Activated naive CD8-positive, alpha-beta T cell treated with anti-CD3 and anti-CD28 coated beads for 36 hours (primary cell): Measurements from ENCODE around the gene NIN. TPM values are rescaled to one million over a fixed set of nuclear protein-coding genes. Genes with fewer than 3 reads are reported as not detected.

ENCODE experiments used
- DNase-seq: peaks from one replicate; pipeline ENCODE4 v3.0.0; 2021
- H3K27ac Mint-ChIP-seq: one replicate; pipeline ENCODE4 v1.8.0; 2022; ENCODE audit warnings: mild to moderate bottlenecking, moderate library complexity, mixed read lengths
- H3K27me3 Mint-ChIP-seq: one replicate; pipeline ENCODE4 v1.8.0; 2022; ENCODE audit warnings: mild to moderate bottlenecking, mixed read lengths
- H3K36me3 Mint-ChIP-seq: one replicate; pipeline ENCODE4 v1.8.0; 2021; ENCODE audit warnings: mild to moderate bottlenecking, mixed read lengths
- H3K4me1 Mint-ChIP-seq: one replicate; pipeline ENCODE4 v1.8.0; 2021; ENCODE audit warnings: mixed read lengths
- H3K4me3 Mint-ChIP-seq: one replicate; pipeline ENCODE4 v1.8.0; 2022; ENCODE audit warnings: mild to moderate bottlenecking, moderate library complexity, mixed read lengths
- H3K9me3 Mint-ChIP-seq: one replicate; pipeline ENCODE4 v1.8.0; 2022; ENCODE audit warnings: mixed read lengths
- total RNA-seq, 2 experiments: library from RNA; stranded (reverse); gene quantifications; one replicate each; pipeline ENCODE4 v1.2.3, GENCODE V29; 2021

NIN gene
- total RNA-seq, 2 experiments from 2014 or later = 66.6 to 67.9 TPM

GRCh38 chr14:50855558-50855957 is 24.6 kb upstream of the NIN start:
- Mint-ChIP-seq H3K27me3 (no peaks in the 10 kb centered on the region), H3K4me3 (no peak overlapping the region), H3K36me3 (no peaks in the 10 kb centered on the region), H3K4me1 (peaks cover 11% of the 10 kb centered on the region), H3K27ac (no peak overlapping the region), H3K9me3 (no peaks in the 10 kb centered on the region)
- no peak for DNase-seq

DNA sequence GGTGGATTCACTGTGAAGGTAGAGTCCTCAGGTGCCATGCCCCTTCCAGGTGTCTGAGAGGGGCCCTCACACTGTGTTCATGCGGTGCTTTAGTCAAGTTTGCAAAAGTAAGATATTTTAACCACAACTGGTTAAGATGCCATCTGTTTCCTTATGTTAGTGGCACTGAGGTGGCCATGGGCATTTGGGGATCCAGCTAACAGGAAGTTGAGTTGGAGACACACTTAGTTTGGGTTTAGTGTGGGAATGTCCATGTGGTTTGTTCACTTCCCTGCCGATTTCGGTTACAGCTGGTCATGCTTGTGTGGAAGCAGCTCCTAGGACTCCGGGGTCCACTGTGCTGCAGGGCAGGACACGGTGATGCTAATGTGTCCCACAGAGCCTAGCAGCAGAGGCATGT is 23.6 kb upstream of the NIN start:
- H3K4me3 Mint-ChIP-seq = no peak overlapping the region
- H3K27ac Mint-ChIP-seq = no peak overlapping the region
- peaks cover 4% of the 10 kb centered on the region for H3K4me1 Mint-ChIP-seq
- no peak for DNase-seq
- H3K27me3 Mint-ChIP-seq = no peaks in the 10 kb centered on the region
- no peaks in the 10 kb centered on the region for H3K36me3 Mint-ChIP-seq
- H3K9me3 Mint-ChIP-seq = no peaks in the 10 kb centered on the region

DNA sequence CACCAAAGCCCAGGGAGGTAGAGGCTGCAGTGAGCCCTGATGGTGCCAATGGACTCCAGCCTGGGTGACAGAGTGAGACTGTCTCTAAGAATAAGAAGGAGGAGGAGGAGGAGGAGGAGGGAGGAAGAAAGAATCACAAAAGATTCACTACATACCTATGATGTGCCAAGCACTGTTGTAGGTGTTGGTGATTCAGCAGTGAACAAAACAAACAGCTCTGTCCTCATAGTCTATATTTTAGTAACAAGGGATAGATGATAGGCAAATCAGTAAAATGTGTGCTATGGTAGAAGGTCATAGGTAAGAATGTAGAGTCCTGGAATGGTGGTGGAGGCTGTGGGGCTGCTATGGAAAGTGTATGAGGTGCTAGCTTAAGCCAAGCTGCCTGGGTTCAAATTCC is 22.9 kb upstream of the NIN start:
- no peak overlapping the region for H3K4me3 Mint-ChIP-seq
- H3K4me1 Mint-ChIP-seq = no peaks in the 10 kb centered on the region

DNA sequence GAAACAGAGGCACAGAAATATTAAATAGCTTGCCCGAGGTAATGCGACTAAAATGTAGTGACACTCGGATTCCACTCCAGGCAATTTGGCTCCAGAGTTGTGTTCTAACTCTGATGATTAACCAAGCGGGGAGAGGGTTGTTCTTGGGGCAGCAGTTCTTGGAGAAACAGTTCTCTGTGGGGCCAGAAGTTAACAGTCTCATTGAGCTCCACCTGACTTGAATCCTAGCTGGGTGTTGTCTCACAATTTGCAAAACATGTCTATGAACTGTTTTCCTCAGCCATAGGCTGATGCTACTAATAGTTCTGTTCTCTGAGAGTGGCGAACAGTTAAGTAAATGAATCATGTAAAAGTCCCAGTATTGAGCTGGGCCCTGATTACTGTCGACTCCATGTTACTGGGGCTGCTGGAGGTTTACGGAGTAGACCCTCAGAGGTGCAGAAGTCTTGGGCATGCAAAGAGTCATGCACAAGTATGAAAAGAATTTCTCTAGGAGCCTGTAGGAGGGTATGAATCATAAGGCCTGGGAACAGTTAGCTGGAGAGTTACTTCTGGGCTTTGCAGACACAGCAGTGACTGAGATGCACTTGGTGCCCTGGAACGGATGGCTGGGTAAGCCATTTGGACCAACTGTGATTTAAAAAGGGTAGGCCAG is 15.4 kb upstream of the NIN start:
- Mint-ChIP-seq H3K9me3 (no peaks in the 10 kb centered on the region), H3K27me3 (no peaks in the 10 kb centered on the region), H3K4me1 (peaks cover 7% of the 10 kb centered on the region), H3K4me3 (no peak overlapping the region), H3K27ac (no peak overlapping the region), H3K36me3 (no peaks in the 10 kb centered on the region)
- no peak for DNase-seq

More for the DNA sequence above, 22.9 kb upstream of the NIN start:
- no peaks in the 10 kb centered on the region for H3K36me3 Mint-ChIP-seq
- H3K9me3 Mint-ChIP-seq = no peaks in the 10 kb centered on the region
- no peak for DNase-seq
- H3K27ac Mint-ChIP-seq = no peak overlapping the region
- H3K27me3 Mint-ChIP-seq = no peaks in the 10 kb centered on the region

DNA sequence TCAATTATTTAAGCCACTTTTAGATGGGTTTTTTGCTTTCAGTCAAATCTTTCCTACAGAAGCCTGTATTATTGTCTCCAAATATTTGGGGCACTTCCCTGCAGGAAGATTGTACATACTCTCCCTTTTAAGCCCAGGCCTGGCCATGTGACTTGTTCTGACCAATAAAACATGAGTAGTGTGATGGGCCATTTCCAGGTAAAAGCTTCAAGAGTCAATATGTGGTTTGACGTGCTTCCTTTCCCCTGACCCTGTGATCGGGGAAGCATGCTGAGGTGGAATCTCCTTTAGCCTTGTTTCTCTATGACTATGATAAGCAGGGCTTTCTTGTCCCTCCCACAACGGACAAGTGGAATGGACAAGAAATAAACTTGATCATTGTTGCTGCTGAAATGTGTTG is 14.2 kb upstream of the NIN start:
- Mint-ChIP-seq H3K9me3 (no peaks in the 10 kb centered on the region), H3K36me3 (no peaks in the 10 kb centered on the region), H3K4me3 (no peak overlapping the region), H3K4me1 (peaks cover 7% of the 10 kb centered on the region), H3K27ac (no peak overlapping the region), H3K27me3 (no peaks in the 10 kb centered on the region)
- DNase-seq = no peak

DNA sequence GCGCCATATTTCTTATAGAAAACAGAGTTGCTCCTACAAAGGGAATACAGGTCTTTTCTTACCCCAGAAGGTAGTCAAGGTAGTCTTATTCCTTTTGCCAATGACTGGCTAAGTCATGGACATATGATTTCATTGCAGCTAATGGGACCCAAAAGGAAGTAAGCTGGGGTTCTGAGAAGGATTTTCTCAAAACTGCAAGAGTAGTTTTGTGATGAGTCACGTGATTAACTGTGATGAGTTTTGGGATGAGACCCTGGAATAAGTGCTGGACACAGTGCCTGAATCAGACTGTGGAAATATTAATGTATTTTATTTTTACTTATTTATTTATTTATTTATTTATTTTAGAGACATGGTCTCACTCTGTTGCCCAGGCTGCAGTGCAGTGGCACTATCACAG is 13.4 kb upstream of the NIN start:
- Mint-ChIP-seq H3K4me1 (peaks cover 7% of the 10 kb centered on the region), H3K27ac (no peak overlapping the region), H3K36me3 (no peaks in the 10 kb centered on the region), H3K9me3 (no peaks in the 10 kb centered on the region), H3K27me3 (no peaks in the 10 kb centered on the region), H3K4me3 (no peak overlapping the region)
- DNase-seq = no peak

DNA sequence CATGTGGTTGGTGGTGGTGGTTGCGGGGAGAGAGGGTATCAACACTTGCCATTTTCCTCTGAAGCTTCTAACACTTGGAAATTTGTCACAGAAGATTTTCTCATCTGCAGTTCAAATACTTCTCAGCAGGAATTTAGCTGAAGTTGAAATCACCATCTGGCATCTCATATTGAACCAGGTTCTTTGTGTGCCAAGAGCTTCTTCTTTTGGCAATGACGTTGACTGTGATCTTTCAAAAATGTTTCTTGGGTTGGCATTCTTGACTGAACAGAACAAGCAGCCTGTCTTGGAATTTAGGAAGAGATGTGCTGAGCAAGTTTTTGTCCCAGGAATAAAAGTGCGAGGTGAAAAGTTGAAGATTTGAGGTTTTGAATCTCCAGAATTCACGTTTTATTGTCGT is 8.7 kb upstream of the NIN start:
- Mint-ChIP-seq H3K27me3 (no peaks in the 10 kb centered on the region), H3K4me3 (no peak overlapping the region), H3K36me3 (no peaks in the 10 kb centered on the region), H3K27ac (no peak overlapping the region), H3K4me1 (peaks cover 29% of the 10 kb centered on the region), H3K9me3 (no peaks in the 10 kb centered on the region)
- no peak for DNase-seq

DNA sequence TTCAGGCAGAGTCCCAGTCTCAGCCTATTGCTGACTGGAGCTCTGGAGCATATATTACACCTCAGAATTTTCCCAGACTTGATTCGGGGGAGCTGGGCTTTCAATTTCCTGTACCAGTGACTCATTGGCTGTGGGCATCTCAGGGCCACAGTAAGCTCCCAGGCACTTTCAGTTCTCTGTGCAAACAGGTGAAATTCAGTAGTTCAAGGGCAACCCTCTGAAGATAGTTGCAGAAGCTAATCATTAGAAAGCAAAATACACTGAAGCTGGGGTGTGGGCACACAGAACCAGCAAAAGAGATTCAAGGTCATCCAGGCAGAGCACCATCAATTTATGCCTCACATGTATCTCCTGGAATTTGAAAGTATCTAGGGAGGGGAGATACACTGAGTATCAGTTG is 8.1 kb upstream of the NIN start:
- H3K4me3 Mint-ChIP-seq = no peak overlapping the region
- no peak overlapping the region for H3K27ac Mint-ChIP-seq
- H3K4me1 Mint-ChIP-seq = peaks cover 34% of the 10 kb centered on the region
- H3K36me3 Mint-ChIP-seq = no peaks in the 10 kb centered on the region
- H3K27me3 Mint-ChIP-seq = no peaks in the 10 kb centered on the region
- H3K9me3 Mint-ChIP-seq = no peaks in the 10 kb centered on the region
- DNase-seq = peak; percentile 18

- Mint-ChIP-seq H3K36me3 (no peaks in the 10 kb centered on the region), H3K9me3 (no peaks in the 10 kb centered on the region), H3K4me3 (no peak overlapping the region), H3K27me3 (no peaks in the 10 kb centered on the region), H3K27ac (no peak overlapping the region), H3K4me1 (peaks cover 39% of the 10 kb centered on the region)
- DNase-seq = no peak
Measured at GRCh38 chr14:50837850-50838470, 7.0 kb upstream of the NIN start.

DNA sequence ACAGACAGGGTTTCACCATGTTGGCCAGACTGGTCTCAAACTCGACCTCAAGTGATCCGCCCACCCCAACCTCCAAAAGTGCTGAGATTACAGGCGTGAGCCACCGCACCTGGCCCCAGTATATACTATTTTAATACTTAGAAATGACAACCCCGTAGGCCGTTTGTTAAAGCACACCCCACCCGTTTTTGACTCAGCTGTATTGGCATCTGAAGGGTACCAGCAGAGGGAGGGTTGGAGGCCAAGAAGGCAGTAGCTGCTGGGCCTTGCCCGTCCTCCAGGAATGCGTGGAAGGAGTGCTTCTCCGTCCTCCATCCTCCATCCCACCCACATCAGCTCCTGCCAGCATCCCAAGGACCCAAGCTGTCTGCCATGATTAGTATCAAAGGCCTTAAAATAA is 6.3 kb upstream of the NIN start:
- Mint-ChIP-seq H3K27me3 (no peaks in the 10 kb centered on the region), H3K4me1 (peaks cover 45% of the 10 kb centered on the region), H3K27ac (no peak overlapping the region), H3K9me3 (no peaks in the 10 kb centered on the region), H3K4me3 (no peak overlapping the region), H3K36me3 (no peaks in the 10 kb centered on the region)
- DNase-seq = no peak

DNA sequence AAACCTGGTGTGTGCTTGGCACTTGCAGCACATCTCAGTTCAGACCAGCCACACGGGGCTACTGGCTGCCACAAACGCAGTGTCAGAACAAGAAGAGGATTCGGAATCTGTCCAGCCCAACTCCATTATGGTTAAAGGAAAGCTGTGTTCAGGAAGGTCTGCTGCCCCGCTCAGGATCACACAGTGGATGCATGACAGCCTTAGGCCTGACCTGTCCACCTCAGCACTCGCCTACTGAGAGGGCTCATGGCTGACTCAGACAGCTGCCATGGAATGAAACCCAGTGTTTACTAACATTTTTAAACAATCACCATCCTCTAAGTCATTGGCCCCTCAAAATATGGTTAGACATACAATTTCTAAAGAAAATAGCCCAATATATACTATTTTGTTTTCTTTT is 5.6 kb upstream of the NIN start:
- Mint-ChIP-seq H3K4me3 (no peak overlapping the region), H3K27ac (no peak overlapping the region), H3K27me3 (no peaks in the 10 kb centered on the region), H3K36me3 (no peaks in the 10 kb centered on the region), H3K4me1 (peaks cover 51% of the 10 kb centered on the region), H3K9me3 (no peaks in the 10 kb centered on the region)
- DNase-seq = no peak

DNA sequence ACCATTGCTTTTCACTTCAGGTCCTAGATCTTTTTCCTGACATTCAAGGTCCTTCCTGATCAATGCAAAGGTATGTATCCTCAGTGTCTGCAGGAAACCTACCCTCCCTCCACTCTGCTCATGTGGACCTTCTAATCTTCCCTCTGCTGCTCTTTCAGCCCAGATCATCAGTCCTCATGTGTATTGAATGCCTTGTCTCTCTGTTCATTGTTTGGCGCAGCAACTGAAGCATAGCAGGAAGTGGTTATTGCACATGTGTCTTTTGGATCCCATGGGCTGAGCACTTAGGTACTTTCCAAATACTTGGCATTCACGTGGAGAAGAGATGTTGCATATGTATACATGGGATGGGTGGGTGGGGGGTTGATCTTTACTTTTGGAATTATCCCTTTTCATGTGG is 4.3 kb upstream of the NIN start:
- Mint-ChIP-seq H3K27ac (peak overlapping the region; percentile 25), H3K9me3 (no peaks in the 10 kb centered on the region), H3K36me3 (no peaks in the 10 kb centered on the region), H3K4me1 (peaks cover 51% of the 10 kb centered on the region), H3K27me3 (no peaks in the 10 kb centered on the region), H3K4me3 (no peak overlapping the region)
- no peak for DNase-seq

GRCh38 chr14:50834802-50835276 is 3.9 kb upstream of the NIN start:
- Mint-ChIP-seq H3K27ac (no peak overlapping the region), H3K9me3 (no peaks in the 10 kb centered on the region), H3K27me3 (no peaks in the 10 kb centered on the region), H3K4me1 (peaks cover 51% of the 10 kb centered on the region), H3K36me3 (no peaks in the 10 kb centered on the region), H3K4me3 (no peak overlapping the region)
- DNase-seq = no peak

DNA sequence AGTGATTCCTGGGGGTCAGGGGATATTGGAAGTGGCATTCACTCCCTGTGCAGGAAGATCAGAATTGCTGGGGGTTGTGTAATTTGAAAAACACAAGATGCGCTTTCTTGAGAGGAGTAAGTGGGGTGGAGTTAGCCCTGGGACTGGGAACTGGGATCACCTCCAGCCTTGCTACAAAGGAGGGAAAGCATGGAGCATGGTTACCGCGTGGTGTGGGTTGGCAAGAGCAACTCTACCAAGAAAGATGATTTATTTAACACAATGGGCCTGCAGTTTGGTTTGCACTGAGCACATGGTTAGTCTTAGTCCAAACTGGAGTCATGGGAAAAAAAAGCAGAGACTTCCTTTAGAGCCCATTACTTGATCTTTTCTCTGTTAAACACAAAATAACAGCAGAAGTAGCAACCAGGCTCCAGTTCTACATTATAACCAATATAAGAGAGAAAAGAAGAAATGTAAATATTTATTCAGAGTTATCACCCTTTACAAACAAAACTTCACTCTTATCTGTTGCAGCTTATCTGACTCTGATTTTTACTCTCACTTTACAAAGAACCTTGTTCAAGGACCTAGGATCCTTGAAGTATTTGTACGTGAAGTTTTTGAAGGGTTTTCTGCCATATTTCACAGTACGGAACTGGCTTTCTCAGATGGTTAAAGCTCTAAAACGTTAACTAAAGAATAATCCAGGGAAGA is 2.1 kb upstream of the NIN start:
- no peak for DNase-seq
- no peak overlapping the region for H3K27ac Mint-ChIP-seq
- no peak overlapping the region for H3K4me3 Mint-ChIP-seq
- no peaks in the 10 kb centered on the region for H3K9me3 Mint-ChIP-seq
- H3K36me3 Mint-ChIP-seq = peaks cover 9% of the 10 kb centered on the region
- H3K4me1 Mint-ChIP-seq = peaks cover 55% of the 10 kb centered on the region
- no peaks in the 10 kb centered on the region for H3K27me3 Mint-ChIP-seq

DNA sequence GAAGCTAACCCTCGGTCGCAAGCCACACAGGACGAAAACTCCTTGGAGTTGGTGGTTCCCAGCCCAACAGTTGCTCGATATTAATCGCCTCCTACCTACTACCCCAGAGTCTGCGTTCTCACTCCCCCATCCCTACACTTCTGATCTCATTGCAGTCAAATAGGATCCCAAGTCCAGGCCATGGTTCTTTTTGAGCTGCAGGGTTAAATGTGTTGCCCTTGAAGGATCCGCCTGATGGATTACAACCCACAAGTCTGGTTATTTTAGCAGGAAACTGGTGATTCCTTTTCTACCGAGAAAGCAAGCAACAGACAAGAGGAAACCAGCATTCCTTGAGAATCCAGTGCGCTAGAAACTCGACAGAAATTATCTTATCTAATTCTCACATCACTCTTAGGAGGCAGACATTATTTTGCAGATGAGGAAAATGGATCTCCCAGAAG is 785 bp upstream of the NIN start:
- H3K27ac Mint-ChIP-seq = peak overlapping the region; percentile 93
- no peaks in the 10 kb centered on the region for H3K9me3 Mint-ChIP-seq
- peaks cover 56% of the 10 kb centered on the region for H3K4me1 Mint-ChIP-seq
- H3K27me3 Mint-ChIP-seq = no peaks in the 10 kb centered on the region
- DNase-seq = no peak
- H3K4me3 Mint-ChIP-seq = peak overlapping the region; percentile 92
- peaks cover 15% of the 10 kb centered on the region for H3K36me3 Mint-ChIP-seq
